WERI-Rb-1 (cell line): ENCODE data around the gene RCBTB2.

Experiments used
- DNase-seq: peaks from one replicate; pipeline ENCODE4 v3.0.0-alpha.2; 2020
- H3K27ac ChIP-seq: fragments of 250-450 bp; sonication (Bioruptor Pico); 2 replicates; pipeline ENCODE4 v1.5.1; 2020; ENCODE audit warnings: mild to moderate bottlenecking, moderate library complexity
- H3K27me3 ChIP-seq: fragments of 250-450 bp; sonication (Bioruptor Pico); 2 replicates; pipeline ENCODE4 v1.5.1; 2021; ENCODE audit warnings: mild to moderate bottlenecking, low read depth, moderate library complexity; ENCODE audit not compliant: insufficient read depth, severe bottlenecking
- H3K36me3 ChIP-seq: fragments of 250-450 bp; sonication (Bioruptor Pico); 2 replicates; pipeline ENCODE4 v1.5.1; 2020; ENCODE audit warnings: mild to moderate bottlenecking, moderate library complexity
- H3K4me3 ChIP-seq: 2 replicates; pipeline ENCODE4 v1.5.1; 2011; ENCODE audit warnings: low read depth, mild to moderate bottlenecking, control low read depth, low read length
- H3K9me3 ChIP-seq: fragments of 250-450 bp; sonication (Bioruptor Pico); 2 replicates; pipeline ENCODE4 v1.5.1; 2021; ENCODE audit warnings: mild to moderate bottlenecking, moderate library complexity; ENCODE audit not compliant: severe bottlenecking
- CTCF ChIP-seq: IDR thresholded peaks from 2 replicates; pipeline ENCODE4 v1.5.1; 2011; ENCODE audit warnings: low read depth, mild to moderate bottlenecking, control low read depth, inconsistent platforms, low read length

RCBTB2 gene

DNA sequence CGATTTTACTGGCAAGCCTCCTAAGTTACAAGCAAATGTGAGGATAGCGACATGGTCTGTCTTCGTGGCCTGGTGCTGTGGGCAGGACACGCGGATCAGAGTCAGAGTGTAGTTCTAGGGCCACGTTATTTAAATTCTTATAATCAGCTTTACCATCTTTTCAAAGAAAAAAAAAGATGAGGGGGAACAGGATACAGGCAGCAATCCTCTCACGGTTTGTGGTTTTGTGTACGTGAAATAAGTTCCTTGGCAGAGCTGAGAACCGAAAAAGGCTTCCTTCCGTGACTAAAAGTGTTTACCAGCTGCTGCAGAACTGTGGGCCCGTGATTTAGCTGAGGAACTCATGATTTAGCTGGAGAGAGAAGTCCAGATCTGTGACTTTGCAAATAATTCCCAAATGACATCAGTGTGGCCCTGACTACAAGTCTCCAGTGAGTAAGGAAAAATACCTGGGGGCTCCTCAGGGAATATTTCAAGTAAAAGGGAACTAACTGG is 27.2 kb downstream of the RCBTB2 start:
- Histone ChIP-seq H3K4me3 (no peak overlapping the region), H3K36me3 (no peaks in the 10 kb centered on the region), H3K27ac (no peak overlapping the region)

DNA sequence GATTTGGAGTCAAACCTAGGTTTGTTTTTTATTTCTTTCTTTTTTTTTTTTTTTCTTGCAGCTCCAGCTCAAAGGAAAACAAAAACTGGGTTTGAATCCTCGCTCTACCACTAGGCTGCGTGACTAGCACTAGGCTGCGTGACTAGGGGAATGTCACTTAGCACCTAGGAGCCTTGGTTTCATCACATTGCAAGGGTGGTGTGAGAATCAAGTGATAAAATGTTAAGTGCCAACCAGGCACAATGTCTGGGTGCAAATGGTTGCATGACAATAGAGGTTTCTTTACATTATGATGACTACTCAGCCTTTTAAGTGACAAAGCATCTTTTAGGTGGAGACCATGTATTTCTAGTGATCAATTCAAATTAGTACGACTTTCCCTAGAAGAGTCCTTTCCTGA is 27.9 kb downstream of the RCBTB2 start:
- no peak for TF ChIP-seq CTCF

More for the DNA sequence above, 27.2 kb downstream of the RCBTB2 start:
- no peak for TF ChIP-seq CTCF
- Histone ChIP-seq H3K9me3 (no peaks in the 10 kb centered on the region), H3K27me3 (no peaks in the 10 kb centered on the region)
- DNase-seq, result no peak

GRCh38 chr13:48504606-48505005 is 28.3 kb downstream of the RCBTB2 start:
- Histone ChIP-seq H3K27ac (no peak overlapping the region), H3K9me3 (no peaks in the 10 kb centered on the region), H3K36me3 (no peaks in the 10 kb centered on the region), H3K4me3 (no peak overlapping the region), H3K27me3 (no peaks in the 10 kb centered on the region)
- DNase-seq, result no peak
- no peak for TF ChIP-seq CTCF

More for the DNA sequence above, 27.9 kb downstream of the RCBTB2 start:
- no peak for DNase-seq
- H3K36me3 ChIP-seq, result no peaks in the 10 kb centered on the region
- no peaks in the 10 kb centered on the region for H3K9me3 ChIP-seq
- H3K27me3 ChIP-seq, result no peaks in the 10 kb centered on the region
- no peak overlapping the region for H3K27ac ChIP-seq
- no peak overlapping the region for H3K4me3 ChIP-seq

GRCh38 chr13:48502601-48503319 is 30.1 kb downstream of the RCBTB2 start:
- no peak overlapping the region for H3K4me3 ChIP-seq
- H3K27ac ChIP-seq, result no peak overlapping the region
- H3K27me3 ChIP-seq, result no peaks in the 10 kb centered on the region
- H3K36me3 ChIP-seq, result no peaks in the 10 kb centered on the region
- DNase-seq, result no peak
- TF ChIP-seq CTCF, result no peak
- no peaks in the 10 kb centered on the region for H3K9me3 ChIP-seq

DNA sequence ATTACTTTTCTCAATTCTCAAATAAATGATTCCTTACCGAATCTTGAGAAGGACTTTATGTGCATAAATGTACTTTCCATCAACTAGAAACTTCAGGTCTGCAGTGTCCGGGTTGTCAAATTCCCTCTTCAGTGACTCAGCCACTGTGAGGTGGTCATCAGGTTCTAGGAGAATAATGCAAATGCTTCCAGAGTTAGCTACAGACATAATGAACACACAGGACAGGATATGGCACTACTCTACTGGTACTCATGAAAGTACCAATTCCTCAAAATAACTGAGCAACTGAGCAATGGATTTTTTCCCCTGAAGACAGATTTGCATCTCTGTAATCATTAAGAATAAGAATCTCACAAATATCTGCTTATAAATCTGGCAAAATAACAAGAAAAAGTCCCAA is 31.2 kb downstream of the RCBTB2 start:
- H3K36me3 ChIP-seq, result no peaks in the 10 kb centered on the region
- DNase-seq, result no peak
- H3K27me3 ChIP-seq, result no peaks in the 10 kb centered on the region
- no peak for TF ChIP-seq CTCF
- no peak overlapping the region for H3K4me3 ChIP-seq
- H3K27ac ChIP-seq, result no peak overlapping the region
- no peaks in the 10 kb centered on the region for H3K9me3 ChIP-seq

DNA sequence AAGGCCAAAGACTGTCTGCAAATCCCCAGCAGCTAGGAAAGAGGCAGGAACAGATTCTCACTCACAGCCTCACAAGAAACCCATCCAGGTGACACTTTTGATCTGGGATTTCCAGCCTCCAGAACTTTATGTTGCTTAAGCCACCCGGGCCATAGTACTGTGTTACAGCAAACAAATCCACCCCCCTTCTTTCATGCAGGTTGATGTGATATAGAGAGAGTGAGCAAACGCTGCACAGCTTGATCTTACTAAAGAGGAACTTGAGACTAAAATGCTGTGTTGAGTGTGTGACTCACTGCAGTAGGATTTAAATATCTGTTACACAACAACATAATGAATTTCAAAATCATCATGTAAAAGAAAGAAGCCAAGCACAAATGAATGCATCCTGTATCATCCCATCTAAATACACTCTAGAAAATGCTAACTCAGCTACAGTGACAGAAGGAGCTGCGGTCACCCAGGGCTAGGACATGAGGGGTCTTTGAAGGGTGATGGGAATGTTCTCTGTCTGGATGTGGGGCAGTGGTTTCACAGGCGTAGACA is 32.2 kb downstream of the RCBTB2 start:
- no peak for TF ChIP-seq CTCF
- Histone ChIP-seq H3K36me3 (no peaks in the 10 kb centered on the region), H3K4me3 (no peak overlapping the region), H3K9me3 (no peaks in the 10 kb centered on the region), H3K27me3 (no peaks in the 10 kb centered on the region), H3K27ac (no peak overlapping the region)
- no peak for DNase-seq
